HepG2 (cell line): ENCODE data around the gene RGS14. TPM values are rescaled to one million over a fixed set of nuclear protein-coding genes. Genes with fewer than 3 reads are reported as not detected.
A peak's percentile ranks its signal among the peaks of the same experiment; 100 is the strongest.

Source experiments
- DMAP1 ChIP-seq: IDR thresholded peaks from 2 replicates; pipeline ENCODE4 v1.6.1; 2016
- DR1 ChIP-seq: sonication (generic); formaldehyde crosslinking; IDR thresholded peaks from 2 replicates; pipeline ENCODE4 v1.8.0; 2021; ENCODE audit warnings: mild to moderate bottlenecking, missing genetic modification reagents, inconsistent platforms
- EED ChIP-seq: sonication (generic); formaldehyde crosslinking; IDR thresholded peaks from 2 replicates; pipeline ENCODE4 v1.5.0; 2020; ENCODE audit warnings: mild to moderate bottlenecking, missing genetic modification reagents
- ESRRA ChIP-seq: sonication (generic); formaldehyde crosslinking; IDR thresholded peaks from 2 replicates; pipeline ENCODE4 v1.5.1; 2020; ENCODE audit warnings: mild to moderate bottlenecking, low read depth, missing genetic modification reagents
- HBP1 ChIP-seq: IDR thresholded peaks from 2 replicates; pipeline ENCODE4 v1.6.1; 2016; ENCODE audit warnings: low read depth, control low read depth
- HMG20A ChIP-seq: IDR thresholded peaks from 2 replicates; pipeline ENCODE4 v1.6.1; 2016; ENCODE audit warnings: borderline replicate concordance
- JARID2 ChIP-seq: sonication (generic); formaldehyde crosslinking; IDR thresholded peaks from 2 replicates; pipeline ENCODE4 v1.8.1; 2023; ENCODE audit warnings: missing genetic modification reagents, inconsistent platforms; ENCODE audit not compliant: insufficient replicate concordance
- LRRFIP1 ChIP-seq: sonication (generic); formaldehyde crosslinking; conservative IDR thresholded peaks from 2 replicates; pipeline ENCODE4 v1.4.0; 2020; ENCODE audit warnings: missing genetic modification reagents
- NFKB2 ChIP-seq: sonication (generic); formaldehyde crosslinking; IDR thresholded peaks from 2 replicates; pipeline ENCODE4 v1.4.0; 2020; ENCODE audit warnings: missing genetic modification reagents, borderline replicate concordance
- POLR2A ChIP-seq, 2 experiments: IDR thresholded peaks; 2 replicates each; pipeline ENCODE4 v1.6.1; 2011; ENCODE audit warnings: low read depth in 2 of 2, low read length in 2 of 2, mild to moderate bottlenecking in 1 of 2, moderate library complexity in 1 of 2; ENCODE audit not compliant: insufficient read depth in 1 of 2
- TBX3 ChIP-seq: fragments of 450-650 bp; IDR thresholded peaks from 2 replicates; pipeline ENCODE4 v1.6.1; 2017; ENCODE audit warnings: antibody characterized with exemption, mild to moderate bottlenecking, inconsistent platforms, borderline replicate concordance
- XRCC5 ChIP-seq: fragments of 200-400 bp; formaldehyde crosslinking; optimal IDR thresholded peaks from 2 replicates; pipeline ENCODE3; 2017; ENCODE audit warnings: mild to moderate bottlenecking, low read length
- YEATS4 ChIP-seq: sonication (generic); formaldehyde crosslinking; IDR thresholded peaks from 2 replicates; pipeline ENCODE4 v1.4.0; 2020; ENCODE audit warnings: missing genetic modification reagents, borderline replicate concordance
- ZNF205 ChIP-seq: IDR thresholded peaks from 2 replicates; pipeline ENCODE4 v1.6.1; 2018; ENCODE audit warnings: missing biosample characterization, missing genetic modification reagents
- ZNF33A ChIP-seq: sonication (generic); formaldehyde crosslinking; IDR thresholded peaks from 2 replicates; pipeline ENCODE4 v1.5.1; 2020; ENCODE audit warnings: missing genetic modification reagents, mild to moderate bottlenecking, moderate library complexity, borderline replicate concordance
- ZNF569 ChIP-seq: sonication (generic); formaldehyde crosslinking; IDR thresholded peaks from 2 replicates; pipeline ENCODE4 v1.5.0; 2020; ENCODE audit warnings: mild to moderate bottlenecking, missing genetic modification reagents, moderate library complexity, borderline replicate concordance
- polyA plus RNA-seq, 8 experiments: library from polyadenylated mRNA; depleted of rRNA in 3 of 8; stranded (reverse) in 7 of 8; unstranded in 1 of 8; fragments of >200 nt; fragmentation: Illumina TruSeq in 4 of 8; extraction: Trizol in 4 of 8; gene quantifications; 2 replicates each; pipeline versions ENCODE4 v1.2.1 to v1.2.3, GENCODE V29; 2011 to 2016; ENCODE audit warnings: low read depth in 4 of 8, missing spikeins in 1 of 8, mixed read lengths in 1 of 8; ENCODE audit not compliant: insufficient read depth in 1 of 8
- total RNA-seq, 5 experiments: library from RNA; depleted of rRNA; stranded (reverse); fragments of >200 nt; fragmentation: Illumina TruSeq; extraction: Trizol; gene quantifications; 2 replicates each; pipeline ENCODE4 v1.2.3, GENCODE V29; 2016; ENCODE audit warnings: low read depth in 1 of 5
- TF ChIP-seq, protein P1 (sequence below): conservative IDR thresholded peaks from 2 replicates; pipeline ENCODE4 v1.6.1; 2018; ENCODE audit warnings: missing genetic modification reagents
- TF ChIP-seq, protein P2 (sequence below): IDR thresholded peaks from 2 replicates; pipeline ENCODE4 v1.6.1; 2016; ENCODE audit warnings: missing biosample characterization, missing genetic modification reagents, low read depth
- TF ChIP-seq, protein P3 (sequence below): sonication (generic); formaldehyde crosslinking; IDR thresholded peaks from 2 replicates; pipeline ENCODE4 v1.8.1; 2022; ENCODE audit warnings: low read depth, mild to moderate bottlenecking, missing genetic modification reagents

The RGS14 gene
- total and polyA plus RNA-seq, 2 of the 13 experiments (the other 11 are each of a cell fraction or from before 2014, with no cell fraction given), result 11.1 to 17.2 TPM

GRCh38 chr5:177403792-177404640, 46.3 kb downstream of the RGS14 start (continued):
- TF ChIP-seq, protein P1, sequence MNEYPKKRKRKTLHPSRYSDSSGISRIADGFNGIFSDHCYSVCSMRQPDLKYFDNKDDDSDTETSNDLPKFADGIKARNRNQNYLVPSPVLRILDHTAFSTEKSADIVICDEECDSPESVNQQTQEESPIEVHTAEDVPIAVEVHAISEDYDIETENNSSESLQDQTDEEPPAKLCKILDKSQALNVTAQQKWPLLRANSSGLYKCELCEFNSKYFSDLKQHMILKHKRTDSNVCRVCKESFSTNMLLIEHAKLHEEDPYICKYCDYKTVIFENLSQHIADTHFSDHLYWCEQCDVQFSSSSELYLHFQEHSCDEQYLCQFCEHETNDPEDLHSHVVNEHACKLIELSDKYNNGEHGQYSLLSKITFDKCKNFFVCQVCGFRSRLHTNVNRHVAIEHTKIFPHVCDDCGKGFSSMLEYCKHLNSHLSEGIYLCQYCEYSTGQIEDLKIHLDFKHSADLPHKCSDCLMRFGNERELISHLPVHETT (CRISPR knock-in tag), result no peak
- TF ChIP-seq ZNF33A, result no peak
- TF ChIP-seq NFKB2 (CRISPR knock-in tag), result 0 out of 2 replicates have a peak, but pooled peaks have one; percentile 9
- TF ChIP-seq DR1, result no peak
- TF ChIP-seq ZNF569 (CRISPR knock-in tag), result no peak
- TF ChIP-seq HBP1, result no peak
- TF ChIP-seq POLR2A (IDR thresholded peaks at IDR 0.05; ENCODE audit: insufficient read depth in 1 of 2, low read depth in 2 of 2, low read length in 2 of 2), result no peak
- TF ChIP-seq TBX3, result no peak
- no peak for TF ChIP-seq EED (CRISPR knock-in tag)
- no peak for TF ChIP-seq HMG20A (CRISPR knock-in tag)
- no peak for TF ChIP-seq ESRRA (CRISPR knock-in tag)
- TF ChIP-seq LRRFIP1, result no peak
- peak; percentile 8; the same call in 1 of the 2 replicates for TF ChIP-seq YEATS4 (CRISPR knock-in tag)
- TF ChIP-seq, protein P2, sequence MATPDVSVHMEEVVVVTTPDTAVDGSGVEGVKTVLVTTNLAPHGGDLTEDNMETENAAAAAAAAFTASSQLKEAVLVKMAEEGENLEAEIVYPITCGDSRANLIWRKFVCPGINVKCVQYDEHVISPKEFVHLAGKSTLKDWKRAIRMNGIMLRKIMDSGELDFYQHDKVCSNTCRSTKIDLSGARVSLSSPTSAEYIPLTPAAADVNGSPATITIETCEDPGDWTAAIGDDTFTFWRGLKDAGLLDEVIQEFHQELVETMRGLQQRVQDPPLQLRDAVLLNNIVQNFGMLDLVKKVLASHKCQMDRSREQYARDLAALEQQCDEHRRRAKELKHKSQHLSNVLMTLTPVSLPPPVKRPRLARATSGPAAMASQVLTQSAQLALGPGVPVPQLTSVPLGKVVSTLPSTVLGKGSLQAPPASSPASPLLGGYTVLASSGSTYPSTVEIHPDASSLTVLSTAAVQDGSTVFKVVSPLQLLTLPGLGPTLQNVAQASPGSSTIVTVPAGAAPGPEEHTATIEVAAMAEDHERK (CRISPR knock-in tag), result no peak
- TF ChIP-seq ZNF205, result no peak
- peak; percentile 28; the same call in 1 of the 2 replicates for TF ChIP-seq DMAP1
- TF ChIP-seq, protein P3, sequence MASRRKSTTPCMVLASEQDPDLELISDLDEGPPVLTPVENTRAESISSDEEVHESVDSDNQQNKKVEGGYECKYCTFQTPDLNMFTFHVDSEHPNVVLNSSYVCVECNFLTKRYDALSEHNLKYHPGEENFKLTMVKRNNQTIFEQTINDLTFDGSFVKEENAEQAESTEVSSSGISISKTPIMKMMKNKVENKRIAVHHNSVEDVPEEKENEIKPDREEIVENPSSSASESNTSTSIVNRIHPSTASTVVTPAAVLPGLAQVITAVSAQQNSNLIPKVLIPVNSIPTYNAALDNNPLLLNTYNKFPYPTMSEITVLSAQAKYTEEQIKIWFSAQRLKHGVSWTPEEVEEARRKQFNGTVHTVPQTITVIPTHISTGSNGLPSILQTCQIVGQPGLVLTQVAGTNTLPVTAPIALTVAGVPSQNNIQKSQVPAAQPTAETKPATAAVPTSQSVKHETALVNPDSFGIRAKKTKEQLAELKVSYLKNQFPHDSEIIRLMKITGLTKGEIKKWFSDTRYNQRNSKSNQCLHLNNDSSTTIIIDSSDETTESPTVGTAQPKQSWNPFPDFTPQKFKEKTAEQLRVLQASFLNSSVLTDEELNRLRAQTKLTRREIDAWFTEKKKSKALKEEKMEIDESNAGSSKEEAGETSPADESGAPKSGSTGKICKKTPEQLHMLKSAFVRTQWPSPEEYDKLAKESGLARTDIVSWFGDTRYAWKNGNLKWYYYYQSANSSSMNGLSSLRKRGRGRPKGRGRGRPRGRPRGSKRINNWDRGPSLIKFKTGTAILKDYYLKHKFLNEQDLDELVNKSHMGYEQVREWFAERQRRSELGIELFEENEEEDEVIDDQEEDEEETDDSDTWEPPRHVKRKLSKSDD (CRISPR knock-in tag), result 0 out of 2 replicates have a peak, but pooled peaks have one; percentile 39
- peak; percentile 34 for TF ChIP-seq XRCC5
- TF ChIP-seq JARID2, result no peak
